ENCODE results near the gene CISTR.

Gene CISTR

GRCh38 chr12:53761306-53761705 is 9.5 kb upstream of the CISTR start:
- no peak for DNase-seq

DNA sequence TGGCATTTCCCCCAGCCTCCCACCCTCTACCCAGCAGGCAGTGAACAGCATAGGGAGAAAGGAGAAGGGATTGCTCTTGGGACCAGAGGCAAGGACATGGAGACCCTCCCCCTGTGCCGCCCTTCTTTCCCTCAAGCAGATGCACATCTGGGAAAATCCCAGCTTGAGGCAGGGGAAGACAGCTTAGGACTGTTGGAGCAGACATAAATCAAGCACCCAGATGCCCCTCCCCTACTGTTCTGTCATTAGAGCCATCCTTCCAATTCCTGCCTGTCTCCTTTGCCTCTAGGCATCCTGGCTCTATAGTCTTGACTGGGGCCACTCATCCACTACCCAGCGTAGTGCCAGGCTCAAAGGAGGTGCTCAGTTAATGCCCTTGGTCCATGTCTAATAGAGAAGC is 7.5 kb upstream of the CISTR start:
- no peak for DNase-seq

DNA sequence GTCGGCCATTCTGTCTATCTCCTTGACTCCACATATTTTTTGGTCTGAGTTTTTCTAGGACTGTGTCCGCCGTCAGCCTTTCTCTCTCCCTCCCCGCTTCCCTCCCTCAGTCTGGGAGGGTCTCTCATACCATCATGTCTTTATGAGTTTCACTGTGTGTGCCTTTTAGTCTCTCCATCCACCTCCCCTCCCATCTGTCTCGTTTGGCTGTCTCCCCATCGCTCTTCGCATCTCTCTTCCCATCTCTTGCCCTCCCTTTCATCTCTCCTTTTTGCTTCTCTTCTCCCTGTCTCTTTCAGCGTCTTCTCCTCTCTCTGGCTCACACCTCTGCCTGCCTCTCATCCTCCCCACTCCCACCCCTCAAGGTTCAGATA is 6.9 kb upstream of the CISTR start:
- no peak for DNase-seq

DNA sequence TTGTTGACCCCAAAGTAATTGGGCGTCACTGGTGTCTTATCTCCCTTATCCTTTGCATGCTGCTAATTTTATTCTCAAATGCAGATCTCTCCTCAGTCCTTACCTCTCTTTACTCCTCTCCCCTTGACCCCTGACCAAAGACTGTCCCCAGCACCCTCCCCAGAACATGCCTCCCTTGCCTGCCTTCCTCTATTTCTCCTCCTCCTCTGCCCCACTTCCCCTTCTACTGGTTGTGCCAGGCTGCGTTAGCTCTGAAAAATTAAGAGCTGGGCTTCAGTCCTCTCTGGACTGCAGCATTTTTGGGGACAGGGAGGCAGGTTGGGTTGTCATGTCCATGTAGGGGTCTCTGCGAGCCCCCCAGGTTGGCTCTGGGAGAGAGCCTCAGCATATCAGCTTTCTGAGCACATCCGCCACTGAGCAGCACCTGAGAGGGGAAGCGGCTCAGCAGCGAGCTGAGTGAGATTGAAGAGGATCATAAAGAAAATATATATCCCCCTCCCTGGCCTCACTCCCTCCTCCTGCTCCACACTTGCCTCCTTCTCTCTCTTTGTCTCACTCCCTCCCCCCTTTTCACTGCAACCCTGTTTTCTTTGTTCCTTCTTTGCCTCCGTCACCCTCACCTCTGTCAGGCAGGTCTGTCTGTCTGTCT is 6.4 kb upstream of the CISTR start:
- DNase-seq = no peak

DNA sequence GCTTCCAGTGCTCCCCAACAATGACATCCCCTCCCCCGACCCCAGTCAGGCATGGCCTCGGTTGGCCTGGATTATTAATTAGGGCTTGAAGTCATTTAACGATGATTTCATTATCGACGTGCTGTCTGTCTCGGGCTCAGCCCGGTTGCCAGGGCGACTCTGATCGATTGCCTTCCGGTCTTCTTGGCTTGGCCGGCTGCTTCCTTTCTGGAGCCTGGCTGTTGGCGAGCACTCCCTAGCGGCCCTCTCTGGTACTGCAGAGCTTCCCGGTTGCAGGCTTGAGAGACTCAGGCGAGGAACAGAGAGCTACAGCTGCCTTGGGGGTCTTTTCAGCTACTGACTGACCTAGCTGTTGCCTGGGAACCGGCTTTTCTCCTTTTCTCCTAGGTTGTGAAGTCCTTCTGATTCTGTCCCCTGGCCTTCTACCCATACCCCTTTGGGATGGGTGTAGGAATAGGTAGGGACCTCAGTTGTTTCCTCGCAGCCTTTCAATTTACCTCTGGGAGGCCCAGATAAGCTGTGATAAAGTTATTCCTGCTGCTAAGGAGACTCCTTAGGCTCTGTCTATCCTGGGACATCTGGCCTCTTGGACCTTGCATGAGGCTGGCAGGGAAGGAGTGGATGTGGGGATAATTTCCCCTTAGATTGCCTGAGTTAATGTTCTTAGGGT is 5.5 kb upstream of the CISTR start:
- DNase-seq = peak; percentile 77 to 87 (median 85)

GRCh38 chr12:53756300-53757100 is 4.7 kb upstream of the CISTR start:
- no peak for DNase-seq

DNA sequence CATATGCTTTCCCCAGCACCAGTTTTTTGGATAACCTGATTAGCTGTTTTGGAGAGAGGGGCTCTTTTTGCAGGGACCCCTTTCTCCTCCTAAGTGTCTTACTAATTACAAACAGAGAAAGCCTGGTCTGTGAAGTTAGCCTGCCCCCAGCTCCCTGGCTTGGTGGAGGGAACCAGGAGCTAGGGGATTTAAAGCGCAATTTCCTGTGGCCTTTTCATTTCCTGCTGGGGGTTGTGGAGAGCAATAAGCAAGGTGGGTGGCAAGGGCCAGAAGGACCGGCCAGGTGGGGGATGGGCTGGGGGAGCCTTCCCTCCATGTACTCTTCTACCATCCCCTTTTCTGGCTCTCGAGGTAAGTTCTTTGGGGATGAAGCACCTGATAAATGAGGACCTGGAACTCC is 4.1 kb upstream of the CISTR start:
- DNase-seq = no peak

DNA sequence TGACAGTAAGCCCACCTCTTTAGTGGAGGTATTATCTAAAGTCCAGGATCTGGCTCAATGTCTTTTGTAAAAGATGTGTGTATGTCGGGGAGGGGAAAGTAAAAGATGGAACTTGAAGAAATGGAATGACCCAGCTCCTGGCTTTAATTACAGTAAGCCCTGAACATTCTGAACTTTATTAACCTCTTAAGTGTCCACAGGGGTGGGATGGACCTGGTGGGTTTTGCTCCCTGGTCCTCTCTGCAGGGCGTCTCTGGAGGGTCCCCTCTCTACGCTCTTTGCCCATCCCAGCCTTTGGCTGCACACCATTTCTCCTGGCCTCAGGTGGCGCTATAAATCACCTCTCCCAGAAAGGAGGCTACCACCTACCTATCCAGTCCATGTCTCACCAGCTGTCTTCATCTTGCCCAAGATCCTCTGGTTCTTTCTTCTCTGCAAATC is 3.7 kb upstream of the CISTR start:
- no peak for DNase-seq

GRCh38 chr12:53754633-53755264 is 3.0 kb upstream of the CISTR start:
- DNase-seq = no peak

DNA sequence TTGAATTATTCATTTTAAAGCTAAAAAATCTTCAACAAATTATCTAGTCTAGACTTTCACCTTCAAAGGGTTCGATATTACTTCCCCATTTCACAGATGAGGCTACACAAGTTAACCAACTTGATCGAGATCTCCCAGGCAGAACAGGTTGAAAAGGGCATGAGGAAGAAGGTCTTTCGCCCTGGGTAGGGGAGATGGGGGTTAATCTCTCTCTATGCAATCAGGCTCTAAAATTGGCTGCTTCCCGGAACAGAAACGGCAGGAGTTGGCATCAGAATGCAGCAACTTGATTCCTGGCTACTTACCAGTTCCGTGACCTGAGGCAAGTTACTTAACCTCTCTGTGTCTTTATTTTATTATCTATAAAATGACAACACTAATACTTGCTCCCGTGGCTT is 2.4 kb upstream of the CISTR start:
- no peak for DNase-seq

DNA sequence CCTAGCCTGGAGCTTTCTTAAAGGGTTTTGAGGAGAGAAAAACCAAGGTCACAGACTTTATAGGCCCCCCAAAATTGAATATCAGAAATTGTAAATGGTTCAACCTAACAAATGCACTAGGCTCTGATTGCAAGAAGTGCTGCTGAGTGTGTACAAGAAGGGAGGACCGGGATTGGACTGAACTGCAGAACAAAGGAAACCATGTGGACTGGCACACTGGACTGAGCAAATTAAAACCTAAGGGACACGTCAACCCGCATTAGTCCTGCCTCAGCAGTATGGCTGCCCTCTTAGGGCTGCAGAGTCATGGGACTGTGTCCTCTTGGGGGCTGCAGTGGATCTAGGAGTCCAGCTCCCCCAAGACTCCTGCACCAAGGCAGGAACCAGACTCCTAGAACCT is 842 bp upstream of the CISTR start:
- no peak for DNase-seq

- DNase-seq = no peak
These were observed 418 bp upstream of the CISTR start for GRCh38 chr12:53752192-53752601.

DNA sequence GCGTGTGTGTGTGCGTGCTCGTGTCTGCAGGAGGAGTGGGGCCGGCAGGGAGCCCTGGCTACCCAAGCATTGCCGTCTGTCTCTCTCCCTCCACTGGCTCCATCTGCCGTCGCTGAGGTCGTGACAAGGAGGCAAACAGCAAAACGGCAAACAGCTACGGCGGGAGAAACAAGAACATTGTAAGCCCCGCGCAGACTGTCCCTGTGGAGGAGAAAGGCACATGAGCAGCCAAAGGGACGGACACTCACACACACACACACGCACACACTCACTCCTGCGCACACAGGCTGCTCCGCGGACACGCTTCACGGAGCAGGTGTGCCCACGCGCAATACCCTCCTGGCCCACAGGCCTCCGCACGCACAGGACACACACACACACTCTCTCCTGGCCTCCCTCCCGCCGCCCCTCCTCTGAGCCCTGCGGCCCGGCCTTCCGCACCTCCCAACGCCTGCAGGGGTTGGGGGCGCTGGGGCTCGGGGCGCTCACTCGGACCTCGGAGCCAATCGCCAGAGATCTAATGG is 905 bp downstream of the CISTR start:
- no peak for DNase-seq

GRCh38 chr12:53749986-53750811 is 1.6 kb downstream of the CISTR start:
- no peak for DNase-seq

DNA sequence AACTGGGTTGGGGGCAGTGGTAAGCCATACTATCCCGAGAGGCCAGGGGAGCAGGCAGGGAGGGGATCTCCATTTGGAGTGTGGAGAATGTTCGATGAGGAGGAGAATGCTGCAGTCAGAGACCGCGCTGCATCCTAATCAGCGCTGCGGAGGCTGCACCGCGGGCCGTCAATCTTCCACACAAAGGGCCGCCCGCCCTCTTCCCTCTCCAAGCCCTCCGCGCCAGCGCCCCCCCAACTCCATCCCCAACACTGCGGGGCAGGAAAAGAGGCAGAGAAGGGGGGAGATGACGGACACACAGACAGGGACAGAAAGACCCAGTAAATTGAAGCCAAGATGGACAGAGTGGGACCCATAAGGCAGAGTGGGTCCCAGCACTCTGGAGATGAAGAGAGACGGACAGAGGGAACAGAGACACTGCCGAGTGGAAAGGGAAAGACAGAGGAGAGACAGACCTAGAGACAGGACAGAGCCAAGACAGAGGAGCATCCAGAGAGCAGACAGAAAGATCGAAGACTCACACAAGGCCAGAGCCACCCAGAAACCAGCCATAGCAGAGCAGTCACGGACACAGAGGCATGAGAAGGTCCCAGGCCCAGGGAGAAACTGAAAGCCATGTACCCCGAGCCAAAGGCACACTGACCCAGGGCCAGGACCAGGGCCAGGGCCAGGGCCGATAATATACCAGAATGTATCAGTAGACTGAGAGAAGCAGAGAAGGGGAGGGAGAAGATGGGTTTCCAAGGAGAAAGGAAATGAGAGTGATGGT is 3.5 kb downstream of the CISTR start:
- DNase-seq = no peak

- no peak for DNase-seq
These were observed 4.7 kb downstream of the CISTR start for GRCh38 chr12:53747095-53747494.

DNA sequence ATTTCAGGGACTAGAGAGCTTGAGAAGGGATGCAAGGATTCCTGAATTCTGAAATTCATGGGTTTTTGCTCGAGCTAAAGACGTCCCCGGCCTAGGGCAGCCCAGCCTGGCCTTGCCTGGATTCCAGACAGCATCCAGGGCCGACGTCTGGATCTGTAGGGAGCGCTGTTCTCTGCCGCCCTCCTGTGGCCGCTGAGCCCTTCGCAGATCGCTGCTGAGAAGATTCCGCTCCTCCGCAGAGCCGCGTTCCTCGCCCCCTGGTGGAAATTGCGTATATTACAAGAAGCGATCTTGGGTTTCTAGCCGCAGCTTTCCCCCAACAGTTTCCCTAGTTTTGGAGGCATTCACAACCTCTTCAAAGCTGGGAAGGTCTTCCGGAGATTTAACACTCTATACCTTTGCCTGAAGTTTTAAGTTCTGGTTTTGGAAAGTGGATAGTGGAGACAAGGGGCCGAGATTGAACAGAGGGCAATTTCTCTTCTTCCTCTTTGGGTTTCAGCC is 5.1 kb downstream of the CISTR start:
- peak; percentile 93 to 96 (median 95) for DNase-seq

DNA sequence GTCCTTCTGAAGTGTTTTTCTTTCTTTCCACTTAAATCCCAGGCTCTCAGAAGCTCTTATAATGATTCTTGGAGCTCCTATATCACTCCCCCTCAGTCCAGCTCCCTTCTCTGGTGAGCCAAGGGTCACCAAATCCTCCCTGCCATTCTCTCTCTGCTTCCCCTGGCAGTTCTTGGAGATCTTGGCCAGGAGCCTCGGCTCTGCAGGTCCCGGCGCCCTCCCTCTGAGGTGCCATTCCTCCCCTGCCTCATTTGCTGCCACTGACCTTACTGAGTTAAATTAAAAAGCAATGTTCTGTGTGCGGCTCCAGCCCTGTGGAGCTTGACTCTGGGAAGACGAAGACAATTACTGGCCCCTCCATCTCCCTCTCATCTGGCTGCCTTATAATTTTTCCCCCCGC is 7.0 kb downstream of the CISTR start:
- DNase-seq = no peak

DNA sequence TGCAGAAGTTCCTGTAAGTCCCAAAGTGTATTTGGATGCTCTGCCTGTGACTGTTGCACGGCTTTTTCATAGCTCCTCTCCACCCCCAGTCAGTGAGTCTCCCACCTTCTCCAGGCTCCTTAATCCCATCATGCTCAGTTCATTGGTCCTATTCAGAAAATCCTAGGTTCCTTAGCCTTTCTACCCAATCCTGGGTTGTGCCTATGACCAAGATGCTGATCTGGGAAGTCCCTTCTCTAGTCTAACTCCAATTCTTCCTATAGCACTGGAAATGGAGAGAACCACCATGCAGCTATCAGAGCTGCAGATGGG is 7.7 kb downstream of the CISTR start:
- DNase-seq = no peak

DNA sequence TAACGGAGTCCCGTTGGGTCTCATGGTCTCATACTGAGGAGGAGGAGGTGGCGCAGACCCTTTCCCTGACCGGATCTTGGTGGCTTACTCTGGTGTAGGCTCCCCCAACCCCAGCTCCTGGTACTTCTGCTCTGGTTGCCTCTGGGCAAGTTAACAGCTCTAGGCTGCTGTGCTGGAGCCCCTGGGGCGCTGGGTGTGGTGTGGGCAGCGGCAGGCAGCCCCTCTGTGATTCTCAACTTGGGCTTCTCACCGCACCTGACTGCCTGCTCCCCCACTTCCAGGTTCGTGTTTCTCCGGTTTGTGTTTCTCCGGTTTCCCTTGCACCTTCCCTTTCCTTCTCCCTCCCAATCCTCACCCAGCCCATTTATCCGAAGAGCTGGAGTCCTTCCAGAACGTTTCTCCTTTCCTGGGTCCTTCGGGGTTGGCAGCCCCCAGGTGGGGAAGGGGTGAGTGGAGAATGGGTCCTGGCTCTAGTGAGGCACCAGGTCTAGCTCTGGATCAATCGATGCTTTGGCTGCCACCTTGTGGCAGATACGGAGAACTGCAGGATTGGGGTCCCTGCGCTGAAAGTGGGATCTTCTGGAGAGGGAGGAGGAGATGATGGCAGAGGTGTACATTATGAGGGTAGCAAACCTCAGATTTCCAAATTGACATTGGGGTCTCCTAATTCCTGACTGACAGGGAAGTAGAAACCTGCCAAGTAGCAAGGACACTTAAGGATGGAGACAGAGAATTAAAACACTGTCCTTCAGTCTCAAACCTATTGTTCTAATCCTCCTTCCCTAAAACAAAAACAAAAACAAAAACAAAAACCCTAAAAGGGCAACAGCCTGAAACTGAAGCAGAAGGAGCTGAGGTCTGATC is 8.3 kb downstream of the CISTR start:
- DNase-seq = peak; percentile 71 to 80 (median 74)

DNA sequence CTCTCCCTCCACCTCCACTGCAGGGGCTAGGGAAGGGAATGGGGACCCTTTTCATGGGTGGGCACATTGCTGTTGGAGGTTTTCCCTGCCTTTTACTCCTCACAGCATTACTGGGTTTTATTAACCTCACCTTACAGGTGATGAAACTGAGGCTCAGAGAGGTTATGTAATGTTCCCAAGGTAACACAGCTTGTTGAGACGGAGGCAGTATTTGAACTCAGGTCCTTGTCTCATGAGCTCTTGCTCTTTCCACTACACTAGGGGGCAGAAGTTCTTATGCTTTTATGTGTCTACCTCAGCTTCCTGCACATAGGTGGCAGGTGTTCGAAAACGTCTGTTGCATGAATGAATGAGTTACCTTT is 11.7 kb downstream of the CISTR start:
- no peak for DNase-seq
